Keratinocyte (primary cell): Measurements from ENCODE around the gene PTPN18.

Experiments used
- EZH2 ChIP-seq: IDR thresholded peaks from one replicate; pipeline ENCODE4 v1.6.1; 2012; ENCODE audit warnings: inconsistent platforms, mild to moderate bottlenecking, low read length, moderate library complexity
- TF ChIP-seq, protein P1 (sequence below), 3 experiments: IDR thresholded peaks in 1 of 3; conservative IDR thresholded peaks in 1 of 3; optimal IDR thresholded peaks in 1 of 3; 2 replicates in 2 of 3; 3 replicates in 1 of 3; pipeline versions ENCODE3 to v1.5.1; 2011; ENCODE audit warnings: low read length in 3 of 3, mild to moderate bottlenecking in 3 of 3, moderate library complexity in 2 of 3, control low read depth in 1 of 3, inconsistent platforms in 1 of 3; ENCODE audit not compliant: insufficient read depth in 2 of 3; ENCODE audit errors: extremely low read depth in 1 of 3

DNA sequence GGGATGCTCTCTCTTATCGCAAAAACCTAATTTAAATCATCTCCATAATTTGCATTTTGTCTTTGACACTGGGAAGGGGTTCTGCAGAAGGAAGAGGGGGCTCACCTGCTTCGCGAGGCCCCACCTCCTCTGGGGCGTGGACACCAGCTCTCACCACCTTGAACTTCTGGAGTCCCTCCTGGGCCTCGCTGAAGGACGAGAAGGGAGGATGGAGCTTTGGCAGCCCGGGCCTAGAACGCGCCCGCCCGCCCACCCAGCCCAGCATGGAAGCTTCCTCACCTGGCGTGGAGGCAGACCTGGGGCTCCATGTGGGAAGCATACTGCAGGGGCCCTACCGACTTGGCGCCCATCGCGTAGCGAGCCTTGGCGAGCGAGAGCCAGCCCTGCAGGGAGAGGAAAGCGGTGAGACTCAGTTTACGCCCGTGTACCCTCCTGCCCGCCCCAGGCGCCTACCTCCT is 14.3 kb upstream of the PTPN18 start:
- TF ChIP-seq, protein P1, sequence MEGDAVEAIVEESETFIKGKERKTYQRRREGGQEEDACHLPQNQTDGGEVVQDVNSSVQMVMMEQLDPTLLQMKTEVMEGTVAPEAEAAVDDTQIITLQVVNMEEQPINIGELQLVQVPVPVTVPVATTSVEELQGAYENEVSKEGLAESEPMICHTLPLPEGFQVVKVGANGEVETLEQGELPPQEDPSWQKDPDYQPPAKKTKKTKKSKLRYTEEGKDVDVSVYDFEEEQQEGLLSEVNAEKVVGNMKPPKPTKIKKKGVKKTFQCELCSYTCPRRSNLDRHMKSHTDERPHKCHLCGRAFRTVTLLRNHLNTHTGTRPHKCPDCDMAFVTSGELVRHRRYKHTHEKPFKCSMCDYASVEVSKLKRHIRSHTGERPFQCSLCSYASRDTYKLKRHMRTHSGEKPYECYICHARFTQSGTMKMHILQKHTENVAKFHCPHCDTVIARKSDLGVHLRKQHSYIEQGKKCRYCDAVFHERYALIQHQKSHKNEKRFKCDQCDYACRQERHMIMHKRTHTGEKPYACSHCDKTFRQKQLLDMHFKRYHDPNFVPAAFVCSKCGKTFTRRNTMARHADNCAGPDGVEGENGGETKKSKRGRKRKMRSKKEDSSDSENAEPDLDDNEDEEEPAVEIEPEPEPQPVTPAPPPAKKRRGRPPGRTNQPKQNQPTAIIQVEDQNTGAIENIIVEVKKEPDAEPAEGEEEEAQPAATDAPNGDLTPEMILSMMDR (optimal IDR thresholded peaks at IDR 0.05 in 1 of 3, IDR thresholded peaks at IDR 0.05 in 1 of 3, conservative IDR thresholded peaks at IDR 0.05 in 1 of 3; ENCODE audit: extremely low read depth in 1 of 3, insufficient read depth in 2 of 3, low read length in 3 of 3), result no peak
- TF ChIP-seq EZH2, result no peak
